ENCODE data around the gene FH.

Gene FH

GRCh38 chr1:241457421-241457820, 62.1 kb downstream of the FH start:
- no peak for DNase-seq (ENCODE audit: low read depth in 2 of 2)

DNA sequence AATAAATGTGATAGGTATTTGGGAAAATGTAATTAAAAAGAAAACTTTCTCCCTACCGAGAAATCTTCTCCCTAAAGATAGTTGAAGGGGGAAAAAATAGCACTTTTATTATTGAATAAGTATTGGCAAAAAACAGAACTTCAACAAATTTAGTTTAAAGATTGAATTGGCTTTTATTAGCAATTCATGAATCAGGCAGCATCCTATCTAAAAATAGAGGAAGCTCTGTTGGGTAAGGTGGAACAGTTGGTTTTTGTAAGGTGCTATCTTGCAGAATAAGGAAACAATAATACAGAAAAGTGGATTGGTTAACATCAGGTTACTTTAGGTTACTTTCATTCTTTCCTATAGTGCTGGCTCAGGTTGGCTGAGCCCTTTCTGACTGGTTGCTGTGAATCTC, 62.8 kb downstream of the FH start:
- DNase-seq (ENCODE audit: low read depth in 2 of 2): no peak

DNA sequence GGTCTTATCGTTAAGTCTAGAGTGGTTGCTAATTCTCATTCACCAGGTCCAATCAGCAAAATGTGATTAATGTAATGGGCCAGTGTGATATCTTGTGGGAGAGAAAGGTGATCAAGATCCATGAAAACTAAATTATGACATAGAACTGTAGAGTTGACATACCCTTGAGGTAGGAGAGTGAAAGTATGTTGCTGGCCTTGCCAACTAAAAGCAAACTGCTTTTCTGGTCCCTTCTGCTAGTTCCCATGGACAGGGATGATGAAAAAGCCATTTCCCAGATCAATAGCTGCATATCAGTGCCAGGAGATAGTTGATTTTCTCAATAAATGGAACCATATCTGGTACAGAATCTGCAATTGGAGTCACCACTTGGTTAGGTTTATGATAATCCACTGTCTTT, 65.8 kb downstream of the FH start:
- no peak for DNase-seq (ENCODE audit: low read depth in 2 of 2)

DNA sequence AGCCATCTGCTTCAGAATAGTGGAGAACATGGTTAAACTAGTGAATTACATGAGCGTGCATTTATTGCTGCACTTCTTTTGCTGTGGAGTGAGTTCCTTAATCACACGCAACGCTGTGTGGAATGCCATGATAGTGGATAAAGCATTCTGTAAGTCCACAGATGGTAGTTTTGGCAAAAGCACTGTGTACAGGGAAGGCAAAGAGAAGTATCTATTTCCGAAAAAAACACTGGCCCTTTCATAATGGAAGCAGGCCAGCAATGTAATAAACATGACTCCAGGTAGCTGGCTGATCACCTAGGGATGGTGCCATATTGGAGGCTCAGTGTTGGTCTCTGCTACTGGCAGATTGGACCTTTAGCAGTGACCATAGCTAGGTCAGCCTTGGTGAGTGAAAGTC, 67.6 kb downstream of the FH start:
- DNase-seq (ENCODE audit: low read depth in 2 of 2): no peak

All from stimulated activated CD8-positive, alpha-beta memory T cell treated with anti-CD3 and anti-CD28 coated beads, Interleukin-15, amount 100 ng/mL, for 4 hours (primary cell).